ENCODE measurements around the gene TMPRSS11D.

TMPRSS11D gene

DNA sequence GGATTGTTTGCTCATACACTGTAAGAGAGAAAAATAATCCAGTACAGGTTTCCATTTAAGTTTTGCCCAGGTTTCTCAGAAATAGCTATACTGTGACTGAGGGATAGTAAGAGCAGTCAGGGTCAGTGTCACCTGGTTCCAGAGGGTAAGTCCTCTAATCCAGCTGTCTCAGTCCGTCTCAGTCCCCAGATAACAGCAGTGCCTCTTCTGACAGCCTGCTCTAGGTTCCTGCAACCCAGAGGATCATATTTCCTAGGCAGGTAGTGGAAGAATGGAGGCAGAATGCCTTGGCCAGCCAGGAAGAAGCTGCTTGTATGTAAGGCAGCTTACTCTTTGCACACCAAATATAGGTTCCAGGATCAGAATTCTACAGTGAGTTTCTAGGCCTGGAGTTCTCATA lies 107.1 kb downstream of the TMPRSS11D start:
- in situ Hi-C loops (cut with MboI; ENCODE audit: low sequenced_read_pairs) = no loop called here
